Renal cortical epithelial cell (primary cell): ENCODE results near the gene C10orf120. TPM values are rescaled to one million over a fixed set of nuclear protein-coding genes. Genes with fewer than 3 reads are reported as not detected.

Experiments
- DNase-seq: peaks from one replicate; pipeline ENCODE4 v3.0.0-alpha.2; 2011; ENCODE audit warnings: low read depth
- total RNA-seq: library from RNA; depleted of rRNA; stranded (reverse); fragments of >200 nt; gene quantifications from 2 replicates; pipeline ENCODE4 v1.2.3, GENCODE V29; 2014

The C10orf120 gene
- total RNA-seq, 1 donor from 2014 or later = not detected

DNA sequence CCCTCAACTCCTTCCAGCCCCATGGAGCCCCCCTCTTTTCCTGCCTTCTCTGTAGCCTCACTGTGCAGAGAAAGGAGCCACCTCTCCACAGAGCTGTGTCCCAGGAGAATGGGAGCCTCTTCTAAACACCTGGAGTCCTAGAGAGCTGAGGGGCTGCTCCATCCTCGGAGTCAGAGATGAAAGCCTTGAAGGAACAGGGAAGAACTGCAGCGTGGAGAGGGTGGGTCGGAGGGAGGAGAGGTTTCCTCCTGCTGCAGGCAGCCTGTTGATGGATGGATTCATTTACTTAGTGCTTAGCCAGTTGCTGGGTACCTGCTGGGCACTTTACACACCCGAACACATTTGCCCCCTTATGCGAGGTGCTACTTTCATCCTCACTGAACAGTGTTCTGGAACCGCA lies 39.0 kb downstream of the C10orf120 start:
- no peak for DNase-seq

DNA sequence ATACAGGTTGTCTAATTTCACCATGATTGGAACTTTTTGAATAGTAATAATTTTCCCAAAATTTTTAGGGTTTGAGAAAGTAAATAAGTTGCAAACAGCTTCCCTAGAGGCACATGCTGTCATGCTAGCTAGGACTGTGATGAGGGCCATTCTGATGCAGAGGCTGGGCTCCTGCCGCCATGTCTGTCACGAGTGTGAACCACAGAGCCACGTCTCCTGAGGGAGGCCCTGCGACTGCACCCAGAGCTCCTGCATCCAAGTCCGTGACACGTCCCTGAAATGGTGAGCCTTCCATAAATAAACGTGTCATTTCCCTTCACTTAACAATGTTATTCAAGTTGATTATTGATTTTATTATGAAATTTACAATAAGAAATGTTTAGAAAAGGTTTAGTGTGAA lies 40.0 kb downstream of the C10orf120 start:
- DNase-seq = no peak

DNA sequence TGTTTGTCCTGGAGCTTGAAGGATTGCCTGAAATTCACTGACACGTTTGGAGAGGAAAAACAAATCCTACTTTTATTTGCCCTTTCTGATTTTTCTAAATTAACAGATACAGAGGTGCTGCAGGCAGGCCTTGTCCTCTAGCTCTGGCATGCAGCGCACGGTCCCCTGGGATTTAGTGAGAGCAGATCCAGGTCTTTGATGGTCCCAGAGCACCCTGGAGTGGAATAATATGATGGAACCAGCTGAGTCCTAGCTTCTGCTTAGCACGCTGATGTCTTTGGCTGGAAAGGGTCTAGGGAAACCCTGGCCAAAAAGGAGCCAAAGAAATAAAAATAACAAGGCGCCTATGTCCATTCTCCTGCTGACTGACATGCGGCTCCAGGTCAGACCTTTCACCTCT lies 40.5 kb downstream of the C10orf120 start:
- DNase-seq = no peak

DNA sequence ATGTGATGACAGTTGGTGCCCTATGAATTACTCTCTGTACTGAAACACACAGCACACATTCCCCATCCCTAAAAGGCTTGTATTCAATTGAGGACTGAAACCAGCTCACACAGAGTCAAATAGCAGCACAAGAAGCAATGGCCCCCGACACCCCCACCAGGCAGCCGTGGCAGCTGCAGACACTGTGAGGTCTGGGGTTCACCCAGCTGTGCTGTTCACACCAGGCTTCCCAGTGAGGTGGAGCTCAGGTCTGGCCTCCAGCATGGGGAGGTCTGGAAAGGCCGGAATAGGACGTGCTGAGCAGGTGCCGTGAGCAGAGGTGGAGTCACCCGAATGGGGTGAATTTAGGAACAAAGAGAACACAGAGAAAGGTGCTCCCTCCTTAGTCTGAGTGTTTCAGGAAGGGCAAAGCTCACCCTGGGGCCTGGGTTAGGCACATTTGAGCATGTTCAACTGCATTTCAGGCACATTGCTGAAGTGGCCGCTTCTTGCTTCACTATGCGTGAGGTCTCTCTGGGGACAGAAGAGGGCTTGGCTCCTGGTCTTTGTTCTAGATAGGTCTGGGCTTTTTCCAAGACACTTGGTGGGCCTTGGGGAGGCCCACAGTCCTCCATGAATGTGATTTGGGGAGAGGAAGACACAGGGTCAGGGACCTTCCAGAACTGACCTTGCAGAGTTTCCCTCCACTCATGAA lies 41.1 kb downstream of the C10orf120 start:
- DNase-seq = no peak

DNA sequence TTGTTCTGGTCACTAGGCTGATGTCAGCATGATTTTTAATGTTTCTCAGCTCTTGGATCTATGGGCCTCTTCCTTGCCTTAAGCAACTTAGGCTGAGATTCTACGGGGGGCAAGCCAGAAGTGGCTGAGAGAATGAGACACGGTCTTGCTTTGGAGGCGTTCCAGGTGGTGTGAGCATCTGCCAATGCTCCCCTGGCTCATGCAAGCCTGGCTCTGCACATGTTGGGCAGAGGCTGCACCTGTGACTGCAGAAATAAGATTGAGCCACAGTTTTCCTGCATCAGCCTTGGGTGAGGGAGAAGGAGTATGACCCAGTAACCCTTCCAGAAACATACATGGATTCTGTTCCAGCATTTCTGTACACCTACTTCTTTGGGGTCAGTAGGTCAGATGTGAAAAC lies 41.9 kb downstream of the C10orf120 start:
- no peak for DNase-seq

DNA sequence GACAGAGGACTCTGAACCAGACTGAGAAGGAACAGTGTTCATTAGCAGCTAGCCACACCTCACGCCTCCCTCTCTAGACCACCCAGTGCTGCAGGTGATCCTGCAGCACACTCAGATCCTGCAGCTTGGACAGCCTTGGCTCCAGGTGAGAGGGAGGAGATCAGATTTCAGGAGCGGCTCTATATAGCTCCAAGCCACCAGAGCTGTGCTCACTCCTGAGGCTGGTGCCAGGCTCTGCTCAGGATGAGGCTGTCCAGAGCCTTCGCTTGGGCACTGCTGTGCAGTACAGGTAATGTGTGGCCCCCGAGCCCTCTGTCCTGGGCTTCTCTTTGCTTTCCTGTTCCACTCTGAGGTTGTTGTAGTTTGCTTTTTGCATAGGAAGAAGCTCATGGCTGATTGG lies 42.4 kb downstream of the C10orf120 start:
- DNase-seq = no peak

DNA sequence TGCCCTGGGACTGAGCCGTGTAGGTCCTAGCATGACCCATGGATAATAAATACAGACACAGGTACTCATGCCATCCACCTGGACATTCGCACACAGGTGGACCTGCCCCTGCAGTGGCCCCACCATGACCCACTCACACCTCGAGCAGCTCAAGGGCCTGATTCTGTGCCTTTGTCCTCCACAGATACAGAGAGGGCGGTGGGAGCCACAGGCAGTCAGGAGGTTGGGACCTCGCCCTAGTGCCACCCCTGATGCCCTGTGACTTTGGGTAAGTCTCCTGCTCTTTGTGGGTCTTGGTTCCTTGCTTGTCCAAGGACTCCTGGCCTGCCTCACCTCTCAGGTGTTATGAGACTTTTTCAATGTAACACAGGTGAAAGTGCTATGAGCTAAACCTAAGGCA lies 42.9 kb downstream of the C10orf120 start:
- no peak for DNase-seq

DNA sequence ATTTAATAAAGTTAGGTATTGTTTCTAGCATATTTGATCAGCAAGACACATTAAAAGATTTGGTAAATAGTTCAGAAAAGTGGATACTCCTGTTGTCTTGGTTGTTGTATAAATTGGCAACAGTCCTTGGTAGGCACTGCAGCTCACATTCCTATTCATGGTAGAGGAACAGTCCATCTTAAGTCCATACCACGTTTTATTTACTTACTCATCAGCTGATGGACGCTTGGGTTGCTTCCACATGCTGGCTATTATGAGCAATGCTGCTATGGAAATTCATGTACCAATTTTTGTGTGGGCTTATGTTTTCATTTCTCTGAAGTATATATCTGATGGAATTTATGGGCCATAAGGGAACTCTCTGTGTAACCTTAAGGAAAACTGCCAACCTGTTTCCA lies 43.3 kb downstream of the C10orf120 start:
- no peak for DNase-seq

DNA sequence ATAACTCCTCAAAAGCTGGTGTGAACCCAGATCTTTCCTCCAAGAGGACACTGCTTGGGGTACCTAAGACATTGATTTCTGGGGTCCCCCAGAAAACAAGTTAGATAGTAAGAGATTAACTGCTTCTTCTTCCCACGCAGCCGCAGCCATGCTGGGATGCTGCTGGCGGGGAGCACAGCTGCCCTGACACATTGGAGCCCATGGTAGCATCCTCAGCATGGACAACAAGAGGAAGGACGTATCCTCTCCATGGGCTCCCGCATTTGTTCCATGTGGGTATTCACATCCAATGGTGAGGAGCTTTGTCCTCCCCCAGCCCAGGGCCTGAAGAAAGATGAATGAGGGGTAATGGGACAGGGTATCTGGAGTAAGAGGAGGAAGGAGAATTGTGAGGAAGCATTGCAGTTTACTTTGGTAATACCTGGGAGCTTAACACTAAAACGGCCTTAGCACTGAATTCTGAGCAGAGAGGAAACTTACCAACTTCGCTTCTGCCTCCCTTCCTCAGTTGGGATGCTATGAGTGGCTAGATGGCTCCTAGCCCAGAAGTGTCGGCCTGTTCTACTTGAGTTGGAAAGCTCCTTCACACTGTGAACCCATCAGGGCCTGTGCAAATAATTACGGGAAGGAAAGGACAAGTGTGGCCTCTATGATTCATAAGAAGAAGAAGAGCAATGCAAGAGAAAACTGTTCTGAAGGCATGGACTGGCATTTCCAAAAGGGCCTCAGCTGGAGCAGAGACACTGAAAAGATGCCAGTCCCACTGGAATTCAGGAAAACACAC lies 43.9 kb downstream of the C10orf120 start:
- no peak for DNase-seq

DNA sequence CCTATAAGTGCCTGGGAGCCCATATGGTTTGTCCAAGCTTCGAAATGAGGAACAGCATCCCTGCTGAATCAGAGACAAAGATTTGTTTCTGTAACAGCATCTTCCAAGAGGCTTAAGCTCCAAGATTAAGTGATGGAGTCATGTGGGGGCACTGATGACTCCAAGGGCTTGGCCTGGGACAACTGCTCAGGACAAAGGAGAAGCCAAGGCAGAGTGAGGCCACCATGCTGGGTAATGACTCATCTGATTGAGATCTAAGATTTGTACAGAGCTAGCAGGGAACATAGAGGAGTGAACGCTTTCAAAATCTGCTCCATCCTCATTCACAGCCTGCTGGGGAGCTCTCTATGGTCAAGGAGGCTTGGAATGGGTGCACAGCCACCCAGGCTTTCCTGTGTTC lies 49.3 kb downstream of the C10orf120 start:
- no peak for DNase-seq

DNA sequence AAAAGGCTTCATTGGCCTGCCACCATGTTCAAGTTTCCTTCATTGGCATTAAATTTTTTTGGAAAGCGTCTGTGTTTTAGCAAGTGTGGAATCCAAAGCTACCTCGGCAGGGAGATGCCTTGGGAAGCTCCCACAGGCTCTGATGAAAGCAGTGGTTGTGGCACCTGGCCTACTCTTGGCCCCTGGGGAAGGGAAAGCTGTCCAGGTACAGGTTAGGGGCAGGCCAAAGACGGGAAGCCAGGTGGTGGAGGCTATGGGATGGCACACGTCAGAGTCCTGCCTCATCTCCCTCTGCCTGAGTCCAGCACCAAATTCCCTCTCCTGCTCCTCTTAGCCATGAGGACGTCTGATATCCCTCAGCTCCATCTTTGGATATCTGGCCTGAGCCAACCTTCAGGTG lies 49.7 kb downstream of the C10orf120 start:
- no peak for DNase-seq

DNA sequence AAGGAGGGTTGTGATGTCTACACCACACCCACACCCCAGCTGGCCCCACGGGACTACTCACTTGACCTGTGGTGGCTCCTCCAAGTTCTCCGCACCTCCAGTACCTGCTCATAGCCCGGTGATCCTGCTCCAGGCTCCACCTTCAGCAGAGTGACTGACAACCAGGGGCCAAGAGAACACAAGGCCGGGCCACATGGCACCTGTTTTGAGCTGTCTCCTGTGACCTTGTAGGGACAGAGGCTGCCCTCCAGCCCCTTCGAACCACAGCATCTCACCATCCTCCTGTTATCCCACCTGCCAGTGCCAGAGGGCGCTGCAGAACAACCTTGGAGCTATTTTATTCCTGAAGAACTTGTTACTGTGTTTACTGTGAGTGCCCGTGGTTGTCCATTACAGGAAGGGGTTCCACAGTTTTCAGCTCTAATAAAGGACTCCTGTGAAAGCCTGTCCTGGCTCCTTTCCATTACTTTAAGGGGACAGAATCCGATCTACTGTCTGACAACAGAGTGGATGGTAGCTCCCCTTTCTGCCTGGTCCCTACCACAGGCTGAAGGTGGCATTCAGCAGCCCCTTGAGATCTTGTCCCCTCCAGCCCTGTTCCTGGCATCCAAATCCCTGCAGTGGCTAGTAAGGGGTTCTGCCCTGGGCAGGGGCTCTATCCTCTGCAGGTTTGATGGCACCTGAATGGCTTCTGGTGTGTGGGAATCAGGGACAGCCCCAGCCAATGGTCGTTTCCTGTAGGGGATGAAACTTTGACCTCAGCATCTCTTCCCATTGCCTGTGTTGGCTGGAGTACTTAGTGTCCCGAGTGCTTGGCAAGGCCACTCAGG lies 50.8 kb downstream of the C10orf120 start:
- DNase-seq = peak; percentile 21

Other genes starting within 250 kb of the C10orf120 start
- not detected in 2 replicates for gene ARMS2, start 245.2 kb downstream of the C10orf120 start, total RNA-seq
- 11.5 and 27.9 TPM in 2 replicates for gene HTRA1, start 238.3 kb downstream of the C10orf120 start, total RNA-seq
- under 0.01 TPM in 2 replicates for gene DMBT1, start 139.1 kb downstream of the C10orf120 start, total RNA-seq
- 0.69 and 1.2 TPM in 2 replicates for gene CUZD1, start 146.0 kb upstream of the C10orf120 start, total RNA-seq
- 5.3 and 6.3 TPM in 2 replicates for gene FAM24B, start 179.7 kb upstream of the C10orf120 start, total RNA-seq
- gene FAM24A, start 210.8 kb upstream of the C10orf120 start, total RNA-seq = not detected in 2 replicates